Endothelial cell of umbilical vein (primary cell): ENCODE results near the gene CDT1. TPM values are rescaled to one million over a fixed set of nuclear protein-coding genes. Genes with fewer than 3 reads are reported as not detected.

Source experiments
- BruUV-seq: library from RNA; stranded (reverse); fragments of 400-500 nt; replicated peaks from 2 replicates; lab custom pipeline; 2021; lab: Mats Ljungman, UMichigan
- CTCF ChIA-PET: fragments of 300-600, 350-600 bp; sonication (Branson Sonifier 250); formaldehyde crosslinking; loops from one replicate; lab custom pipeline; 2021; ENCODE audit warnings: antibody characterized with exemption, inconsistent platforms; lab: Charles Lee
- POLR2A ChIA-PET: fragments of 300-600, 350-600 bp; sonication (Branson Sonifier 250); formaldehyde crosslinking; loops from one replicate; lab custom pipeline; 2021; ENCODE audit warnings: antibody characterized with exemption, inconsistent platforms; lab: Charles Lee
- DNase-seq: peaks from one replicate; pipeline ENCODE4 v3.0.0-alpha.2; 2011; ENCODE audit warnings: low read depth, low spot score
- FAIRE-seq: peaks from 2 replicates; lab custom pipeline; 2011; peaks lifted over from hg19 to GRCh38; lab: Jason Lieb, UNC
- H2AFZ ChIP-seq: 2 replicates; pipeline ENCODE4 v1.6.0; 2012; ENCODE audit warnings: low read depth, low read length, control low read depth, inconsistent platforms
- H3K27ac ChIP-seq: 2 replicates; pipeline ENCODE4 v1.5.1; 2011; ENCODE audit warnings: low read depth, mild to moderate bottlenecking, control low read depth, low read length, moderate library complexity; ENCODE audit not compliant: insufficient read depth
- H3K27me3 ChIP-seq, 2 experiments: 2 replicates each; pipeline versions ENCODE4 v1.6.0 to v1.6.1; 2011; ENCODE audit warnings: low read length in 2 of 2, mixed read lengths in 1 of 2; ENCODE audit not compliant: control insufficient read depth in 2 of 2, insufficient read depth in 2 of 2
- H3K36me3 ChIP-seq, 2 experiments: 2 replicates in 1 of 2; 3 replicates in 1 of 2; pipeline ENCODE4 v1.5.1; 2011; ENCODE audit warnings: low read length in 2 of 2, mild to moderate bottlenecking in 1 of 2, moderate library complexity in 1 of 2; ENCODE audit not compliant: control insufficient read depth in 2 of 2, insufficient read depth in 2 of 2; ENCODE audit errors: extremely low read depth in 1 of 2
- H3K4me1 ChIP-seq: 3 replicates; pipeline ENCODE4 v1.5.1; 2011; ENCODE audit warnings: mild to moderate bottlenecking, low read length; ENCODE audit not compliant: control insufficient read depth, insufficient read depth; ENCODE audit errors: extremely low read depth
- H3K4me2 ChIP-seq: 2 replicates; pipeline ENCODE4 v1.6.1; 2011; ENCODE audit warnings: low read length, control low read depth, mixed read lengths; ENCODE audit not compliant: insufficient read depth
- H3K4me3 ChIP-seq, 3 experiments: fragments of 200-600 bp in 1 of 3; sonication (generic), shearing (Covaris generic) in 1 of 3; replicated peaks in 1 of 3; 2 replicates each; pipeline ENCODE4 v1.5.1; 2011 to 2016; ENCODE audit warnings: control low read depth in 3 of 3, low read length in 3 of 3, mild to moderate bottlenecking in 2 of 3, inconsistent platforms in 1 of 3, low read depth in 1 of 3, moderate library complexity in 1 of 3; ENCODE audit not compliant: insufficient read depth in 1 of 3
- H3K79me2 ChIP-seq: 2 replicates; pipeline ENCODE4 v1.6.0; 2012; ENCODE audit warnings: low read length, inconsistent platforms; ENCODE audit not compliant: control insufficient read depth, insufficient read depth
- H3K9ac ChIP-seq: replicated peaks from 2 replicates; pipeline ENCODE3; 2011; ENCODE audit warnings: low read length, control low read depth; ENCODE audit not compliant: insufficient read depth; ENCODE audit errors: extremely low read depth
- H3K9me1 ChIP-seq: replicated peaks from 3 replicates; pipeline ENCODE4 v1.6.0; 2011; ENCODE audit warnings: mild to moderate bottlenecking, low read length; ENCODE audit not compliant: control insufficient read depth, insufficient read depth; ENCODE audit errors: extremely low read depth
- H3K9me3 ChIP-seq: replicated peaks from 2 replicates; pipeline ENCODE4 v1.5.1; 2012; ENCODE audit warnings: low read length, inconsistent platforms; ENCODE audit not compliant: control insufficient read depth, insufficient read depth
- H4K20me1 ChIP-seq: replicated peaks from 2 replicates; pipeline ENCODE3; 2011; ENCODE audit warnings: mild to moderate bottlenecking, low read length; ENCODE audit not compliant: control insufficient read depth, insufficient read depth; ENCODE audit errors: extremely low read depth
- CTCF ChIP-seq, 2 donors: IDR thresholded peaks; 1 replicate in 1 of 2; 2 replicates in 1 of 2; pipeline ENCODE4 v1.5.1; 2011; ENCODE audit warnings: low read length in 2 of 2, mild to moderate bottlenecking in 2 of 2, moderate library complexity in 2 of 2, control low read depth in 1 of 2, inconsistent platforms in 1 of 2, low read depth in 1 of 2; ENCODE audit not compliant: insufficient read depth in 1 of 2; ENCODE audit errors: extremely low read depth in 1 of 2
- EZH2 ChIP-seq: IDR thresholded peaks from 2 replicates; pipeline ENCODE4 v1.6.1; 2012; ENCODE audit warnings: borderline replicate concordance, low read depth, mild to moderate bottlenecking, moderate library complexity, low read length, inconsistent platforms; ENCODE audit not compliant: severe bottlenecking
- FOS ChIP-seq: IDR thresholded peaks from 2 replicates; pipeline ENCODE4 v1.6.1; 2011; ENCODE audit warnings: mild to moderate bottlenecking, low read length, moderate library complexity, borderline replicate concordance; ENCODE audit not compliant: insufficient read depth
- GATA2 ChIP-seq: IDR thresholded peaks from 2 replicates; pipeline ENCODE4 v1.7.0; 2011; ENCODE audit warnings: low read depth, mild to moderate bottlenecking, moderate library complexity, mixed read lengths, low read length; ENCODE audit not compliant: insufficient read length, insufficient read depth
- JUN ChIP-seq: IDR thresholded peaks from 2 replicates; pipeline ENCODE4 v1.6.1; 2011; ENCODE audit warnings: borderline replicate concordance, low read depth; ENCODE audit not compliant: insufficient read length, insufficient read depth
- MAX ChIP-seq: IDR thresholded peaks from 2 replicates; pipeline ENCODE4 v1.6.1; 2011; ENCODE audit not compliant: insufficient read depth, insufficient read length
- MYC ChIP-seq: IDR thresholded peaks from one replicate; pipeline ENCODE4 v1.6.1; 2011; ENCODE audit warnings: mild to moderate bottlenecking, low read depth, low read length
- POLR2A ChIP-seq: IDR thresholded peaks from 2 replicates; pipeline ENCODE4 v1.6.1; 2012; ENCODE audit warnings: low read depth, mild to moderate bottlenecking, control low read depth, low read length
- POLR2AphosphoS5 ChIP-seq: IDR thresholded peaks from 2 replicates; pipeline ENCODE4 v1.6.1; 2012; ENCODE audit warnings: low read depth, mild to moderate bottlenecking, control low read depth, low read length, moderate library complexity; ENCODE audit not compliant: insufficient read depth
- dilution Hi-C: fragments of 300-500 bp; cut with MboI; formaldehyde crosslinking; loops from one replicate; pipeline ENCODE4 v1.15.0; 2019; ENCODE audit warnings: low sequenced_read_pairs; ENCODE audit not compliant: extremely low pct_ligation_motif_present
- intact Hi-C: fragments of 100-400 bp; cut with micrococcal nuclease; formaldehyde crosslinking; loops from one replicate; pipeline ENCODE4 v1.10.0; 2022
- polyA plus RNA-seq, 4 experiments: library from polyadenylated mRNA; depleted of rRNA in 3 of 4; stranded (reverse) in 3 of 4; unstranded in 1 of 4; fragments of >200 nt; gene quantifications; 2 replicates each; pipeline versions ENCODE4 v1.2.1 to v1.2.3, GENCODE V29; 2011 to 2012; ENCODE audit warnings: missing spikeins in 1 of 4
- total RNA-seq: library from RNA; stranded (reverse); gene quantifications from 2 replicates; pipeline ENCODE4 v1.2.3, GENCODE V29; 2021

Gene CDT1
- total and polyA plus RNA-seq, 2 donors (not counting 3 experiments of a cell fraction or from before 2014, with no cell fraction given): 15.6 to 30.6 TPM

DNA sequence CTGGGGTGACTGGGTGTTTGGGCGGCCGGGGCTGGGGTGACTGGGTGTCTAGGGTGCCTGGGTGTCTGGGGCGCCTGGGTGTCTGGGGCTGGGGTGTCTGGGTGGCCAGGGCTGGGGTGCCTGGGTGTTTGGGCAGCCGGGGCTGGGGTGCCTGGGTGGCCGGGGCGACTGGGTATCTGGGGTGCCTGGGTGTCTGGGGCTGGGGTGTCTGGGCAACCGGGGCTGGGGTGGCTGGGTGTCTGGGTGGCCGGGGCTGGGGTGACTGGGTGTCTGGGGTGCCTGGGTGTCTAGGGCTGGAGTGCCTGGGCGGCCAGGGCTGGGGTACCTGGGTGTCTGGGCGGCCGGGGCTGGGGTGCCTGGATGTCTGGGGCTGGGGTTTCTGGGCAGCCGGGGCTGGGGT lies 21.6 kb downstream of the CDT1 start:
- no peaks in the 10 kb centered on the region for H4K20me1 ChIP-seq
- no peak overlapping the region for H3K4me3 ChIP-seq
- H3K9me1 ChIP-seq: no peaks in the 10 kb centered on the region
- H3K4me1 ChIP-seq: no peaks in the 10 kb centered on the region
- no peak overlapping the region for H3K4me2 ChIP-seq
- BruUV-seq: no TSS peak
- dilution Hi-C loops: no loop called here
- no peak for FAIRE-seq
- peaks cover 0 to 3% of the 10 kb centered on the region in 2 experiments for H3K36me3 ChIP-seq
- CTCF ChIA-PET: no interaction called here
- no peak overlapping the region for H2AFZ ChIP-seq
- TF ChIP-seq POLR2AphosphoS5 (no peak), POLR2A (no peak), GATA2 (no peak), CTCF (IDR thresholded peaks at IDR 0.05; ENCODE audit: extremely low read depth in 1 of 2, insufficient read depth in 1 of 2, low read depth in 1 of 2, low read length in 2 of 2) (no peak), JUN (no peak), FOS (no peak), MYC (no peak), MAX (no peak), EZH2 (no peak)
- H3K9ac ChIP-seq: no peak overlapping the region
- H3K9me3 ChIP-seq: no peaks in the 10 kb centered on the region
- POLR2A ChIA-PET: no interaction called here
- no peak overlapping the region for H3K27ac ChIP-seq
- intact Hi-C loops: loop anchor here (2.0 kb wide), 1 partner anchor 20 kb away; no protein-coding TSS in a partner anchor
- DNase-seq: no peak
- H3K27me3 ChIP-seq: no peaks in the 10 kb centered on the region
- H3K79me2 ChIP-seq: no peaks in the 10 kb centered on the region
